ENCODE measurements around the gene GAL3ST3. TPM values are rescaled to one million over a fixed set of nuclear protein-coding genes. Genes with fewer than 3 reads are reported as not detected.

Gene GAL3ST3
- total and polyA plus RNA-seq, 2 donors (not counting 1 experiment from before 2014, with no cell fraction given) = not detected

DNA sequence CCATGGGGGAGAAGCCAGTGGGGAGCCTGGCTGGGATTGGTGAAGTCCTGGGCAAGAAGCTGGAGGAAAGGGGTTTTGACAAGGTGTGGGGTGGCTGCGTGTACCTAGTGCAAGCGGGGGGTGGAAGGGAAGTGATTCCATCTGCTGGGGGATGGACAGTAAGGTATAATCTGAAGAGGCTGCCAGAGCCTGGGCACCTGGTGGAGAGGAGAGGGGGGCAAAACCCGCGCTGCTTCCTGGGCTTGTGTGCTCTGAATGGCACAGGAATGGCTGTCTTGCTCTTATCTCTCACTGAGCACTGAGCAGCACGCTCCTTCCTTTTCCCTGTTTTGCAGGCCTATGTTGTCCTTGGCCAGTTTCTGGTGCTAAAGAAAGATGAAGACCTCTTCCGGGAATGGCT lies 45.7 kb downstream of the GAL3ST3 start:
- Histone ChIP-seq H3K4me3 (ENCODE audit: control extremely low read depth in 1 of 5, extremely low read depth in 1 of 5, insufficient read depth in 1 of 5, low read depth in 2 of 5, low read length in 4 of 5) (peak overlapping the region in 4 of 5 experiments; percentile 75 to 100 (median 90)), H3K36me3 (replicated peaks in 1 of 2; ENCODE audit: control extremely low read depth in 1 of 2, control insufficient read depth in 1 of 2, extremely low read depth in 1 of 2, insufficient read depth in 2 of 2, low read length in 1 of 2) (peaks cover 1 to 44% of the 10 kb centered on the region in 2 experiments), H2AFZ (ENCODE audit: insufficient read depth, low read depth, low read length, poor library complexity, severe bottlenecking) (no peak overlapping the region), H3K9me3 (ENCODE audit: control extremely low read depth in 1 of 3, control insufficient read depth in 2 of 3, insufficient read depth in 1 of 3, low read length in 2 of 3) (no peaks in the 10 kb centered on the region), H3K27ac (ENCODE audit: low read length in 2 of 2) (peak overlapping the region; percentile 89 to 94), H3K4me1 (ENCODE audit: control insufficient read depth in 2 of 2, insufficient read depth in 2 of 2, low read length in 2 of 2) (peaks cover 16 to 25% of the 10 kb centered on the region in 2 donors), H3K79me2 (ENCODE audit: control insufficient read depth, insufficient read depth, low read length) (peaks cover 46% of the 10 kb centered on the region), H3K27me3 (replicated peaks in 1 of 4; ENCODE audit: control extremely low read depth in 1 of 4, control insufficient read depth in 3 of 4, insufficient read depth in 4 of 4, low read length in 3 of 4) (no peaks in the 10 kb centered on the region), H4K20me1 (ENCODE audit: control insufficient read depth, insufficient read depth, low read length, poor library complexity, severe bottlenecking) (peaks cover 60% of the 10 kb centered on the region), H3K9ac (ENCODE audit: low read length) (peak overlapping the region; percentile 97), H3K4me2 (replicated peaks; ENCODE audit: low read depth, low read length, poor library complexity, severe bottlenecking) (peak overlapping the region; percentile 85)
- WGBS (ENCODE audit: insufficient coverage) = 83% methylated on average over 6 of the region's 6 CpGs
- TF ChIP-seq, protein P1, sequence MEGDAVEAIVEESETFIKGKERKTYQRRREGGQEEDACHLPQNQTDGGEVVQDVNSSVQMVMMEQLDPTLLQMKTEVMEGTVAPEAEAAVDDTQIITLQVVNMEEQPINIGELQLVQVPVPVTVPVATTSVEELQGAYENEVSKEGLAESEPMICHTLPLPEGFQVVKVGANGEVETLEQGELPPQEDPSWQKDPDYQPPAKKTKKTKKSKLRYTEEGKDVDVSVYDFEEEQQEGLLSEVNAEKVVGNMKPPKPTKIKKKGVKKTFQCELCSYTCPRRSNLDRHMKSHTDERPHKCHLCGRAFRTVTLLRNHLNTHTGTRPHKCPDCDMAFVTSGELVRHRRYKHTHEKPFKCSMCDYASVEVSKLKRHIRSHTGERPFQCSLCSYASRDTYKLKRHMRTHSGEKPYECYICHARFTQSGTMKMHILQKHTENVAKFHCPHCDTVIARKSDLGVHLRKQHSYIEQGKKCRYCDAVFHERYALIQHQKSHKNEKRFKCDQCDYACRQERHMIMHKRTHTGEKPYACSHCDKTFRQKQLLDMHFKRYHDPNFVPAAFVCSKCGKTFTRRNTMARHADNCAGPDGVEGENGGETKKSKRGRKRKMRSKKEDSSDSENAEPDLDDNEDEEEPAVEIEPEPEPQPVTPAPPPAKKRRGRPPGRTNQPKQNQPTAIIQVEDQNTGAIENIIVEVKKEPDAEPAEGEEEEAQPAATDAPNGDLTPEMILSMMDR (IDR thresholded peaks at IDR 0.05) = no peak
- no peak for TF ChIP-seq EZH2 (IDR thresholded peaks at IDR 0.05; ENCODE audit: borderline replicate concordance, insufficient read depth, low read depth, low read length, poor library complexity, severe bottlenecking)
- ATAC-seq (ENCODE audit: low read depth) (no peak), DNase-seq (no peak)
- Mint-ChIP-seq H3K4me1 (peaks cover 34% of the 10 kb centered on the region), H3K27me3 (no peaks in the 10 kb centered on the region), H3K4me3 (peak overlapping the region; percentile 98), H3K27ac (peak overlapping the region; percentile 90), H3K9me3 (ENCODE audit: insufficient read depth) (no peaks in the 10 kb centered on the region)
- POLR2A ChIA-PET = interaction anchor here (0.7 to 1.5 kb wide), 5 partner anchors 49 to 542 kb away, joined by 3 to 8 read pairs (median 8); partner anchors contain the start of genes CCDC85B, SF3B2, SNX32 and ZDHHC24
- CTCF ChIA-PET = interaction anchor here (1.2 to 1.5 kb wide), 7 partner anchors 13 to 143 kb away, joined by 3 to 11 read pairs (median 7); partner anchors contain the start of genes CATSPER1, FIBP, MUS81 and SART1
- intact Hi-C loops (cut with micrococcal nuclease) = loop anchor here (2.0 to 5.0 kb wide), 2 partner anchors 42 to 431 kb away; partner anchors contain the start of genes FAM89B and ZNRD2

DNA sequence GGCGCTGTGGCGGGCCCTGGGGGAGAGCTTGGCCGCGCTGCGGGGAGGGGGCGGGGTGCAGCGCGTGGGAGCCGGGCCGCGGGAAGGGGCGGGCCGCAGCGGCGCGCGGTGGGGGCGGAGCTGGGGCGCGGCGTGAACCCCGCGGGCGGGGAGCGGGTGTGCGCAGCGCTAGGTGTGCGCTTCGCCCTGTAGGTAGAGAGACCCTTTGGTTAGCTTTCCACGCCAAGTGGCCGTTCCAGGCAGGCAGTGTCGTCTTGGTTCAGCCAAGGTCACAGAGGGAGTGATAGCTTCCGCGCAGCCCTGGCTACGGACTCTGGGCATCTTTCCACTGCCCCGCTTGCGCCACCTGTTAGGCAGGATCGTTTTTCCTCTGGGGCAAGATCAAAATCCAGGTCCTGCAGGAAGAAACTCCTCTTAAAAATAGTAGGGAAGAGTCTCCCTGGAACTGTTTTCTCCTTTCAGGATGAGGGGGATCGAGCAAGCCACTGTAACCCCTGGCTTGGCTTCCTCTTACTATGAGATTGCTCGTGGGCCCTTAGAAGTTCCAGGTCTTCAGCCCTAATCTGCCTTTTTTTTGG lies 46.2 kb downstream of the GAL3ST3 start:
- Histone ChIP-seq H3K4me2 (replicated peaks; ENCODE audit: low read depth, low read length, poor library complexity, severe bottlenecking) (peak overlapping the region; percentile 85), H3K79me2 (ENCODE audit: control insufficient read depth, insufficient read depth, low read length) (peaks cover 46% of the 10 kb centered on the region), H3K27me3 (replicated peaks in 1 of 4; ENCODE audit: control extremely low read depth in 1 of 4, control insufficient read depth in 3 of 4, insufficient read depth in 4 of 4, low read length in 3 of 4) (no peaks in the 10 kb centered on the region), H3K9me3 (ENCODE audit: control extremely low read depth in 1 of 3, control insufficient read depth in 2 of 3, insufficient read depth in 1 of 3, low read length in 2 of 3) (no peaks in the 10 kb centered on the region), H3K4me1 (ENCODE audit: control insufficient read depth in 2 of 2, insufficient read depth in 2 of 2, low read length in 2 of 2) (peaks cover 16 to 25% of the 10 kb centered on the region in 2 donors), H3K9ac (ENCODE audit: low read length) (peak overlapping the region; percentile 97), H3K36me3 (replicated peaks in 1 of 2; ENCODE audit: control extremely low read depth in 1 of 2, control insufficient read depth in 1 of 2, extremely low read depth in 1 of 2, insufficient read depth in 2 of 2, low read length in 1 of 2) (peaks cover 1 to 49% of the 10 kb centered on the region in 2 experiments), H2AFZ (ENCODE audit: insufficient read depth, low read depth, low read length, poor library complexity, severe bottlenecking) (peak overlapping the region; percentile 88), H3K4me3 (ENCODE audit: control extremely low read depth in 1 of 5, extremely low read depth in 1 of 5, insufficient read depth in 1 of 5, low read depth in 2 of 5, low read length in 4 of 5) (peak overlapping the region; percentile 75 to 100 (median 85)), H3K27ac (ENCODE audit: low read length in 2 of 2) (peak overlapping the region; percentile 89 to 94), H4K20me1 (ENCODE audit: control insufficient read depth, insufficient read depth, low read length, poor library complexity, severe bottlenecking) (peaks cover 65% of the 10 kb centered on the region)
- ChIA-PET CTCF (interaction anchor here (0.6 to 1.5 kb wide), 11 partner anchors 13 to 223 kb away, joined by 3 to 11 read pairs (median 5); partner anchors contain the start of genes CATSPER1, FIBP, MUS81 and SART1), POLR2A (interaction anchor here (0.6 to 1.5 kb wide), 15 partner anchors 41 to 885 kb away, joined by 3 to 12 read pairs (median 5); partner anchors contain the start of genes CCDC85B, CFL1, FIBP and MUS81)
- WGBS (ENCODE audit: insufficient coverage) = under 1% methylated on average over 36 of the region's 40 CpGs
- H3K4me3 Mint-ChIP-seq = peak overlapping the region; percentile 98
- intact Hi-C loops (cut with micrococcal nuclease) = loop anchor here (1.0 to 5.0 kb wide), 10 partner anchors 13 to 430 kb away; partner anchors contain the start of genes C11orf68, DRAP1, FAM89B and FIBP
- peaks cover 34% of the 10 kb centered on the region for H3K4me1 Mint-ChIP-seq
- H3K27ac Mint-ChIP-seq = peak overlapping the region; percentile 99
- no peak for DNase-seq
- ATAC-seq (ENCODE audit: low read depth) = peak; percentile 71
- H3K27me3 Mint-ChIP-seq = no peaks in the 10 kb centered on the region
- no peaks in the 10 kb centered on the region for H3K9me3 Mint-ChIP-seq (ENCODE audit: insufficient read depth)
- TF ChIP-seq, protein P1 (IDR thresholded peaks at IDR 0.05) = no peak
- TF ChIP-seq EZH2 (IDR thresholded peaks at IDR 0.05; ENCODE audit: borderline replicate concordance, insufficient read depth, low read depth, low read length, poor library complexity, severe bottlenecking) = no peak
